Measurements from ENCODE around the gene PIP5K1B. TPM values are rescaled to one million over a fixed set of nuclear protein-coding genes. Genes with fewer than 3 reads are reported as not detected.

The PIP5K1B gene
- total RNA-seq, 1 experiment from 2014 or later, result not detected

GRCh38 chr9:68996462-68996861, 291.4 kb downstream of the PIP5K1B start:
- POLR2A ChIA-PET, result no interaction called here
- in situ Hi-C loops (cut with HindIII; ENCODE audit: low pct_unique_long_range_greater_than_20kb, low sequenced_read_pairs), result no loop called here

GRCh38 chr9:68997666-68998065, 292.6 kb downstream of the PIP5K1B start:
- H3K4me3 ChIP-seq (ENCODE audit: low read depth in 2 of 2, low read length in 2 of 2), result no peak overlapping the region
- no peak for DNase-seq (ENCODE audit: low read depth, low spot score)
- BruUV-seq (replicated peaks), result no TSS peak
- no peak for ATAC-seq
- H3K9me3 ChIP-seq (ENCODE audit: control insufficient read depth, insufficient read depth, low read depth, low read length), result no peaks in the 10 kb centered on the region
- ChIA-PET CTCF (interaction anchor here (0.6 kb wide), 1 partner anchor 117 kb away, joined by 3 read pairs; no protein-coding TSS in a partner anchor), POLR2A (no interaction called here)
- no peaks in the 10 kb centered on the region for H3K4me1 ChIP-seq (ENCODE audit: control insufficient read depth, insufficient read depth, low read length)
- intact Hi-C loops (cut with micrococcal nuclease; ENCODE audit: unreplicated experiment) (no loop called here), in situ Hi-C loops (cut with HindIII; ENCODE audit: low pct_unique_long_range_greater_than_20kb, low sequenced_read_pairs) (no loop called here)
- TF ChIP-seq TCF7L2 (IDR thresholded peaks at IDR 0.05; ENCODE audit: low read depth, low read length), result no peak
- no peak for TF ChIP-seq SIN3A (IDR thresholded peaks at IDR 0.05; ENCODE audit: borderline replicate concordance, insufficient read depth, low read depth, low read length)
- TF ChIP-seq POLR2AphosphoS5 (IDR thresholded peaks at IDR 0.05; ENCODE audit: low read depth, low read length), result no peak
- TF ChIP-seq REST (IDR thresholded peaks at IDR 0.05; ENCODE audit: insufficient read depth in 1 of 2, low read depth in 2 of 2, low read length in 1 of 2), result no peak
- TF ChIP-seq CTCF (IDR thresholded peaks at IDR 0.05), result no peak
- no peaks in the 10 kb centered on the region for H3K27me3 ChIP-seq (ENCODE audit: control insufficient read depth, insufficient read depth, low read length)
- no peak overlapping the region for H3K27ac ChIP-seq (ENCODE audit: low read length)
- H3K36me3 ChIP-seq (ENCODE audit: control insufficient read depth, insufficient read depth, low read length), result no peaks in the 10 kb centered on the region

More at GRCh38 chr9:68996462-68996861, 291.4 kb downstream of the PIP5K1B start:
- intact Hi-C loops (cut with micrococcal nuclease; ENCODE audit: unreplicated experiment), result no loop called here
- DNase-seq (ENCODE audit: low read depth, low spot score), result no peak
- Histone ChIP-seq H3K27me3 (ENCODE audit: control insufficient read depth, insufficient read depth, low read length) (no peaks in the 10 kb centered on the region), H3K4me3 (ENCODE audit: low read depth in 2 of 2, low read length in 2 of 2) (no peak overlapping the region), H3K9me3 (ENCODE audit: control insufficient read depth, insufficient read depth, low read depth, low read length) (no peaks in the 10 kb centered on the region), H3K27ac (ENCODE audit: low read length) (no peak overlapping the region), H3K36me3 (ENCODE audit: control insufficient read depth, insufficient read depth, low read length) (no peaks in the 10 kb centered on the region), H3K4me1 (ENCODE audit: control insufficient read depth, insufficient read depth, low read length) (no peaks in the 10 kb centered on the region)
- TF ChIP-seq POLR2AphosphoS5 (IDR thresholded peaks at IDR 0.05; ENCODE audit: low read depth, low read length) (no peak), TCF7L2 (IDR thresholded peaks at IDR 0.05; ENCODE audit: low read depth, low read length) (no peak), SIN3A (IDR thresholded peaks at IDR 0.05; ENCODE audit: borderline replicate concordance, insufficient read depth, low read depth, low read length) (no peak), CTCF (IDR thresholded peaks at IDR 0.05) (no peak), REST (IDR thresholded peaks at IDR 0.05; ENCODE audit: insufficient read depth in 1 of 2, low read depth in 2 of 2, low read length in 1 of 2) (no peak)
- no TSS peak for BruUV-seq (replicated peaks)
- ATAC-seq, result no peak
- CTCF ChIA-PET, result interaction anchor here (0.6 kb wide), 1 partner anchor 23 kb away, joined by 8 read pairs; no protein-coding TSS in a partner anchor
